T follicular helper cell (primary cell): ENCODE measurements around the gene SLC30A1.
A peak's percentile ranks its signal among the peaks of the same experiment; 100 is the strongest.
"Not testable (repeated sequence)": the region's sequence is repeated elsewhere in the genome, so short reads cannot be mapped to it uniquely, and the experiment has no call there.

ENCODE experiments used
- DNase-seq: peaks from one replicate; pipeline ENCODE4 v3.0.0-alpha.2; 2020; ENCODE audit warnings: low read depth

SLC30A1 gene

GRCh38 chr1:211548321-211549091 lies 30.5 kb downstream of the SLC30A1 start:
- peak; percentile 2 for DNase-seq

DNA sequence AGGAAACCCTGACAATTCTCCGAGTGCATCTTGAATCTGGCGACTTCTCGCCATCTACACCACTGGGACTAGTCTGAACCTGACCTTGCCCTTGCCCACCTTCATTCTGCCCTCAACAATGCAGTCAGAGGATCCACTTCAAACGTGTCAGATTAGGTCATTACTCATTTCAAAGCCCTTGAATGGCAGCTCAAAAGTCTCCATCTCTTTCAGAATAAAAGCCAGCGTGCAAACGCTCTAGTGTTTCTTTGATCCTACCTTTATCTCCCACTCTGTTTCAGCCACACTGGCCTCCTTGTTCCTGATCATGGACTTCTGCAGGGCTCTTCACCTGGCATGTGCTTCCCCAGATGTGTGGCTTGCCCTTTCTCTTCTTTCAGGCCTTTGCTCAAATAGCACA lies 31.3 kb downstream of the SLC30A1 start:
- no peak for DNase-seq

DNA sequence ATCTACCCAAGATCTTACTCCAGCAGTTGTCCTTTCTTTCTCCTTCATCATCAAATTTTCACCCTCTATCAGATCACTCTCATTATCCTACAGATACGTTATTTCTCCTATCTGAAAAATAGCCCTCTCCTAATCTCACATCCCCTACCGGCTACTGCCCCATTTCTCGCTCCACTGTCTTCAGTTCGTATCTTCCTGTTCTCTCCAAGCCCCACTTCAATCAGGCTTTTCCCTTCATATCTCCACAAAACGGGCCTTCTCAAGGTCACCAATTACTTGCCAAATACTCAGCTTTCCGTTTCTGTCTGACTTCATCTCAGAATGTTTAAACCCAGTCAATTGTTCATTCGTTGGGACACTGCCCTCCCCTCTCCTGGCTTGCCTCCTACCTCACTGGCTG lies 32.4 kb downstream of the SLC30A1 start:
- DNase-seq: no peak

- DNase-seq: no peak
Observed at GRCh38 chr1:211543025-211543424, 35.9 kb downstream of the SLC30A1 start.

DNA sequence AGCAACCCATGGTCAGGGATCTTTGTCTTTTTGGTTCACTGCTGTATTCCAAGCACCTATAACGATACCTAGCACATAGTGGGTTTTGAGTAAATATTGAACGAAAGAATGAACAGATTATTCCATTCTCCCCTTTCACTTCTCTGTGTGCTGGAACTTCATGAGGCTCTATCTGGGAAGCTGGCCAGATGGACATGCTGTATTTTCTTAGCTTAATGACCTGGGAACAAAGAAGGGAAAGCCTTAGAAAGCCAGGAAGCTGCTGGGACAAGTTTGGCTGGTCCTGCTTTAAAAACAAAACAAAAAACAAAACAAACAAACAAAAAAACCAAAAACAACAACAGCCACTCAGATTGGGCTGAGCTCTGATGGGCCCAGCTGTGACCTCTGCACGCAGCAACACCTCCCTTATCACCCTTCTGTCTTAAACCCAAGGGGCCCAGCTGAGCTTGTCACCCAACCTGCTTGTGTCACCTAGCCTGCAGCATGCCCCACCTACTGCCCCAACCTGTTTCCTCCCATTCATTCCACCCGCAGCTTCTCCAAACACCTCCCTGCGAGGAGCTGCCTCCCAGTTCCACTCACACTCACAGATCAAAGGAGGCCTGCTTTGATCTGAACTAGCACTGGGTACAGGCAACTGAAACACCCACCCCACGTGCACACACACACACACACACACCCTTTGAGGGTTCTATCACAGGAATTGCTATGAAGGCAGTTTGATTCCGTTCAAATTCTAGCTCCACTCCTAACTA lies 37.1 kb downstream of the SLC30A1 start:
- no peak for DNase-seq

- DNase-seq: no peak
Observed at GRCh38 chr1:211541278-211541677, 37.7 kb downstream of the SLC30A1 start.

- DNase-seq: not testable (repeated sequence)
Observed at GRCh38 chr1:211540824-211541223, 38.1 kb downstream of the SLC30A1 start.

- DNase-seq: no peak
Observed at GRCh38 chr1:211538287-211538686, 40.7 kb downstream of the SLC30A1 start.

- DNase-seq: no peak
Observed at GRCh38 chr1:211537253-211537652, 41.7 kb downstream of the SLC30A1 start.

- DNase-seq: no peak
Observed at GRCh38 chr1:211536606-211537005, 42.4 kb downstream of the SLC30A1 start.

GRCh38 chr1:211535346-211535745 lies 43.6 kb downstream of the SLC30A1 start:
- DNase-seq: no peak

DNA sequence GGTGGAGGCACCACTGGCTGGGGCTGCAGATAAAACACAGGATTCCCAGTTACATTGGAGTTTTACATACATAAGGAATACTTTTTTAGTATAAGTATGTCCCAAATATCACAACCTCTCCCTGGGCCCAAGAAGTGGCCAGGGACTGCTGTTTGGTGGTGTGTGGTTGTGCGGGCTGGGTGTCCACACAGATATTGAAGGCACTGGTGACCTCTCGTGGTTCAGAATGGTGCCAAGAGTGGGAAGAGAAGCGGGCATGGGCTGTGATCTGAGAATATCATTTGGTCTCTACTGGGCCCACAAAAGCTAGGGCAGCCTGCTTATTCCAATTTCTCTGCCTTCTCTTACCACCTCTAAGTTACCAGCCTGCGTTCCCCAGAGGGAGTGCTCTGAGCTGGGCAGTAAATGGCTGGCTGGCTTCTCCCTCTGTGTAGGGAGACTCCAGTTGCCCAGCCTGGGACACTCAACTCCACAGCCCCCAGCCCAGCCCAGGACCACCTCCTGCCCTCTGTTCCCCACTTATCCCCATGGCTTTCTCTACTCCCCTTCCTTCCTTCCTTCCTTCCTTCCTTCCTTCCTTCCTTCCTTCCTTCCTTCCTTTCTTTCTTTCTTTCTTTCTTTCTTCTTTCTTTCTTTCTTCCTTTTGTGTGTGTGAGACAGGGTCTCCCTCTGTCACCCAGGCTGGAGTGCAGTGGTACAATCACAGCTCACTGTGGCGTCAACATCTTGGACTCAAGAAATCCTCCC lies 44.2 kb downstream of the SLC30A1 start:
- DNase-seq: no peak

DNA sequence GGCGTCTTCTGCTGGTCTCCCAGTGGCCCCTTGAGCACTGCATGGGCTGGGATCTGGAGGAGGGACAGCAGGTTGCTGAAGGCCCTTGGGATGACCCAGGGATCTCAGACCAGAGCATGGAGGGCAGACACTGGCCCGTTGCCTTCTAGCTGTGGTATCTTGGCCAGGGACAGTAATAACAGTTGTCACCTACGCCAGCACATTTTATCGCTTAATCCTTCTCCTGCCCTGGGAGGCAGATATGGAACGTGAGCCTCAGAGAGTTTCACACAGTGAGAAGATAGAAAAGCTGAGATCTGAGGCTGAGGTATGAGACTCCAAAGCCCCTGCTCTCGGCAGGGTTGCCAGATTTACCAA lies 46.9 kb downstream of the SLC30A1 start:
- no peak for DNase-seq

DNA sequence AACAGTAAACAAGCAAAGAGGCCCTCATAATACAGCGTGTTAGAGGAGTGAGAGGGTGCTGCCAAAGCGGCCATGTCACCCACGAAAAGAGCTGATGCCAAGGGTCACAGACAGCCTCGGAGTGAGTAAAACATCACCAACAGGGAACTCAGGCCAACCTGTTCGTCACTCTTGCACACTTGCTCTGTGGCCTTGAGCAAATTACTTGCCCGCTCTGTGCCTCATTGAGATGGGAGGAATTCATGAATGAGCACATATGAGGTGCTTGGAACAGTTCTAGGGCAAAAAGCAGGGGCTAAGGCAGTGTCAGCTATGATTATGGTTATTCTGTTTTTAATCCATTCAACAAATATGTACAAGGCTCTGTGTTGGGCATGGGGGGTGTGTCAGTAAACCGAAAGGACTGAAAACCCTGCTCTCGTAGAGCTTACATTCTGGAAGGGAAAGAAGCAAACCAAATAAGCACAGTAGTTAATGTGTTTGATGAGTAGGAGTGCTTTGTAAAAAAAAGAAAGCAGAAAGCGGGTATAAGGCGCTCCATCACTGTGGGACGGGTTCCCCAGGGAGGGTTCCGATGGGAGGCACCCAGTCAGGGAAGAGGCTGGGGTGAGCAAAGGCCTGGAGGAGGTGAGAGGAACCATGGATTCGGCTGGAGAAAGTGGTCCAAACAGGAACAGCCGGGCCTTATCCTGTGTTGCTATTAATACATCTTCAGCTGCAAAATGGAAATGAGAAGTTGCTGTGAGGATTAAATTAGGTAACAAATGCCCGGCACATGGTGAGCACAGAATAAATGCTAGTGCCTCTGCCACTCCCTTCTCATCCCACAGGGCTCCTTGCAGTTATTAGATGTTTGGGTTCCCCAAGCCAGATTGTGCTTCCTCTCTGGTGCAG lies 47.5 kb downstream of the SLC30A1 start:
- DNase-seq: no peak

DNA sequence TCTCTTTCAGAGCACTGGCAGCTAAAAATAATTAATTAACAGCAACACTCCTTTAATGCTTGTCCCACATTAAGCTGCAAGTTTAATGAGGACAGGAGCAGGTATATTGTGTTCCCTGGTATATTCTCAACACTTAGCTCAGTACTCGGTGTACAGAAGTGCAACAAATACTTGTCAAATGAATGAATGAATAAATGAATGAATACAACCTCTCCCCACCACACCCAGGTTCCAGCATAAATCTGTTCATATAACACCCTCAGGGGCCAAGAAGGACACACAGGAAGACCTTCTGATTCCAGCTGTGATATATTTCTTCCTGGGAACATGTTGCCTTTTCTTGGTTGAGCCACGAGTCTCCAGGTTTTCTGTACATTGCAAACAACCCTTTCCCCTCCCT lies 48.9 kb downstream of the SLC30A1 start:
- DNase-seq: no peak

GRCh38 chr1:211529453-211529852 lies 49.5 kb downstream of the SLC30A1 start:
- DNase-seq: no peak

DNA sequence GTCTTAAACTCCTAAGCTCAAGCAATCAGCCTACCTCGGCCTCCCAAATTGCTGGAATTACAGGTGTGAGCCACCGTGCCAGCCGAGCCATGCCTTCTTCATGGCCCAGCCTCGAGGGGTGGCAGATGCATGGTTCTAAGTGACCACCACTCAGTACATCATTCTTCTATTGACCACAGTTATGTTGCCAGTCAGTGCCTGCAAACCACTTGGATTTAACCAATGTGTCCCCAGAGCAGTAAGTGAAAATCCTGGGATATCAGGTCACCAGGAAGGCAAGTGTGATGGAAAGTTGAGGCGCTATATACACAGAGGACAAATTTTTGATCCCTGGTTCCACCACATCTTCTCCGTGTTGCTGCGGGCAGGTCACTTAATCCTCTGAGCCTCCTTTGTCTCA lies 50.0 kb downstream of the SLC30A1 start:
- no peak for DNase-seq

DNA sequence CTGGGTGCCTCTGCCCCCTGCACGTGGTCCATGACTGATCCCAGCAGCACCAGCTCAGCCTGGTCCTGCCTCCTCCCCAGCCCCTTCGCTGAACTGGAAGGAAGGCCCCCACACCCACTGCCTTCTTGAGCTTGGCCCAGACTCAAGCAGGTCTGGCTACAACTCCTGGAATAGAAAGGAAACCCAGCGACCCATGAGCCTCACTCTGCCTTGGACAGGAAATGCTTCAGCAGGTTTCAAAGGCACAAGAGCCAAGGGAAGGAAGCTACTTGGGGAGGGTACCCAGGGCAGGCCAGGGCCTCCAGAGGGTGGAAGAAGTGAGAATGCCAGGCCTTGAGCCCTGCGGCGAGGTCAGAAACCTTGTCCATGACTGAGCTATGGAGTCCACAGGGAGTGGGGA lies 51.1 kb downstream of the SLC30A1 start:
- DNase-seq: no peak

DNA sequence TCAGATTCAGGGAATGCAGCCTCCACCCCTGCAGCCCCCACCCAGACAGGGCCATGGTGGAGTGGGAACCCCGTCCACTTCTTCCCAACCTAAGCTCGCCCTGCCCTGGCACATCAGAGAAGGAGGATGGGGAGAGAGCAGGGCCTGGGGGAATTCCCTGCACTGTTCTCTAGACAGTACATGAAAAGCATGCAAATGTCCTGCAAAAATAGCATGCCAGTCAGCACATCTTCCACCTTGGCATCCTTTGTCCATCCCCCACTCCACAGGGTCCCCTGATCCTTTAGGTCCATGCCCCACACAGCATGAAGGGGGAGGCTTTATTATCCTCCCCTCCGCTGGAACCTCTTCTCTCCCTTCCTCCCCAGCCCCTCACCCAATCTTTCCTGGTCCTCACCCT lies 52.0 kb downstream of the SLC30A1 start:
- DNase-seq: no peak

DNA sequence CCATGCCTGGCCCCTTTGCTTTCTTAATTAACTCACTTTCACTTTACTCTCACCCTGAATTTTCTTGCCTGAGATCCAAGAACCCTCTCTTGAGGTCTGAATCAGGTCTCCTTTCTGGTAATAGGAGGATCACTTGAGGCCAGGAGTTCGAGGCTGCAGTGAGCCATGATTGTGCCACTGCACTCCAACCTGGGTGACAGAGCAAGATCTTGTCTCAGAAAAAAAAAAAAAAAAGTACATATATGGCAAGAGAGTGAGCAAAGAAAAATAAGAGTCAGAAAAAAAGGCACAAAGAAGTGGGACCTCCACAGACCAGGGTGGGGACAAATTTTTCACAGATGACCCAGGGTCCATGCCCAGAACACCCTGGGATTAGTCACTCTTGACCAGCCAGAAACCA lies 52.9 kb downstream of the SLC30A1 start:
- no peak for DNase-seq

DNA sequence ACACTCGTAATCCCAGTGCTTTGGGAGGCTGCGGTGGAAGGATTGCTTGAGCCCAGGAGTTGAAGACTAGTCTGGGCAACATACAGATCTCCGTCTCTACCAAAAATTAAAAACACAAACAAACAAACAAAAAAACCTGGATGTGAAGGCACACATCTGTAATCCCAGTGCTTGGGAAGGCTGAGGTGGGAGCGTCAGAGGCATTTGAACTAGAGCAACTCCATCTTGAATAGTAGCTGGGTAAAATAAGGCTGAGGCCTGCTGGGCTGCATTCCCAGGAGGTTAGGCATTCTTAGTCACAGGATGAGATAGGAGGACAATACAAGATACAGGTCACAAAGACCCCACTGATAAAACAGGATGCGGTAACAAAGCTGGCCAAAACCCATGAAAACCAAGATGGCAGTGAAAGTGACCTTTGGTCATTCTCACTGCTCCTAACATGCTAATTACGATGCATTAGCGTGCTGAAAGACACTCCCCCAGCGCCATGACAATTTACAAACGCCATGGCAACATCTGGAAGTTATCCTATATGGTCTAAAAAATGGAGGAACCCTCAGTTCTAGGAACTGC lies 53.8 kb downstream of the SLC30A1 start:
- DNase-seq: no peak
